Stimulated activated CD8-positive, alpha-beta memory T cell treated with anti-CD3 and anti-CD28 coated beads, Interleukin-15, amount 100 ng/mL, for 24 hours (primary cell): ENCODE data around the gene ARHGEF7.

Experiments used
- DNase-seq: peaks from one replicate; pipeline ENCODE4 v3.0.0-alpha.2; 2020; ENCODE audit warnings: low read depth

Gene ARHGEF7

GRCh38 chr13:111303559-111303958 is 188.4 kb downstream of the ARHGEF7 start:
- no peak for DNase-seq

GRCh38 chr13:111304041-111304544 is 189.0 kb downstream of the ARHGEF7 start:
- no peak for DNase-seq

- no peak for DNase-seq
Observed at GRCh38 chr13:111304603-111305289, 189.6 kb downstream of the ARHGEF7 start.

- no peak for DNase-seq
Observed at GRCh38 chr13:111312944-111313590, 198.0 kb downstream of the ARHGEF7 start.

- DNase-seq: no peak
Observed at GRCh38 chr13:111313911-111314425, 198.9 kb downstream of the ARHGEF7 start.

- DNase-seq: no peak
Observed at GRCh38 chr13:111314852-111315251, 199.7 kb downstream of the ARHGEF7 start.

- no peak for DNase-seq
Observed at GRCh38 chr13:111315347-111315995, 200.4 kb downstream of the ARHGEF7 start.

GRCh38 chr13:111316161-111316730 is 201.1 kb downstream of the ARHGEF7 start:
- DNase-seq: no peak

- DNase-seq: no peak
Observed at GRCh38 chr13:111317042-111317550, 202.0 kb downstream of the ARHGEF7 start.

- no peak for DNase-seq
Observed at GRCh38 chr13:111317571-111318345, 202.6 kb downstream of the ARHGEF7 start.

GRCh38 chr13:111318386-111318785 is 203.3 kb downstream of the ARHGEF7 start:
- no peak for DNase-seq

- DNase-seq: no peak
Observed at GRCh38 chr13:111319521-111319920, 204.4 kb downstream of the ARHGEF7 start.

- no peak for DNase-seq
Observed at GRCh38 chr13:111319998-111320911, 205.1 kb downstream of the ARHGEF7 start, which contains the start of gene TEX29. Gene TEX29 (plus strand): TSS chr13:111320642. CDS start chr13:111320891, 249 bp downstream.

- DNase-seq: no peak
Observed at GRCh38 chr13:111322001-111322915, 207.1 kb downstream of the ARHGEF7 start.

- no peak for DNase-seq
Observed at GRCh38 chr13:111322916-111323331, 207.8 kb downstream of the ARHGEF7 start.

GRCh38 chr13:111323549-111323948 is 208.4 kb downstream of the ARHGEF7 start:
- no peak for DNase-seq

- DNase-seq: no peak
Observed at GRCh38 chr13:111323950-111324651, 209.0 kb downstream of the ARHGEF7 start.

GRCh38 chr13:111324736-111325135 is 209.6 kb downstream of the ARHGEF7 start:
- DNase-seq: no peak
